Measurements from ENCODE around the gene PSME3. TPM values are rescaled to one million over a fixed set of nuclear protein-coding genes. Genes with fewer than 3 reads are reported as not detected.
A peak's percentile ranks its signal among the peaks of the same experiment; 100 is the strongest.

The PSME3 gene
- total and polyA plus RNA-seq, 9 of the 15 experiments (the other 6 are each of a cell fraction or from before 2014, with no cell fraction given) = 31.2 to 275 (median 141) TPM

- TF ChIP-seq, protein P1, sequence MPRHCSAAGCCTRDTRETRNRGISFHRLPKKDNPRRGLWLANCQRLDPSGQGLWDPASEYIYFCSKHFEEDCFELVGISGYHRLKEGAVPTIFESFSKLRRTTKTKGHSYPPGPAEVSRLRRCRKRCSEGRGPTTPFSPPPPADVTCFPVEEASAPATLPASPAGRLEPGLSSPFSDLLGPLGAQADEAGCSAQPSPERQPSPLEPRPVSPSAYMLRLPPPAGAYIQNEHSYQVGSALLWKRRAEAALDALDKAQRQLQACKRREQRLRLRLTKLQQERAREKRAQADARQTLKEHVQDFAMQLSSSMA (CRISPR knock-in tag; IDR thresholded peaks at IDR 0.05) = no peak
- TF ChIP-seq MXI1 (IDR thresholded peaks at IDR 0.05; ENCODE audit: low read depth, low read length) = peak; percentile 97
- no peak for TF ChIP-seq TCF3 (CRISPR knock-in tag; IDR thresholded peaks at IDR 0.05)
- no peak for TF ChIP-seq LCOR (CRISPR knock-in tag; IDR thresholded peaks at IDR 0.05)
- no peak for TF ChIP-seq HOXB6 (CRISPR knock-in tag; IDR thresholded peaks at IDR 0.05; ENCODE audit: borderline replicate concordance)
- TF ChIP-seq GABPA (tag; conservative IDR thresholded peaks at IDR 0.05; ENCODE audit: low read depth) = peak; percentile 97
- no peak for TF ChIP-seq ZNF695 (CRISPR knock-in tag; IDR thresholded peaks at IDR 0.05)
- TF ChIP-seq CBX5 (IDR thresholded peaks at IDR 0.05; ENCODE audit: borderline replicate concordance, low read depth) = no peak
- TF ChIP-seq BRF1 (IDR thresholded peaks at IDR 0.05; ENCODE audit: borderline replicate concordance, extremely low read depth, insufficient read length) = no peak
- peak; percentile 45; the same call in 1 of the 2 replicates for TF ChIP-seq RUNX1 (IDR thresholded peaks at IDR 0.05; ENCODE audit: low read depth)
- peak; percentile 61 for TF ChIP-seq ZKSCAN1 (IDR thresholded peaks at IDR 0.05; ENCODE audit: low read depth, low read length)
- no peak for TF ChIP-seq KAT2B (IDR thresholded peaks at IDR 0.05; ENCODE audit: low read depth, low read length)
- TF ChIP-seq, protein P2, sequence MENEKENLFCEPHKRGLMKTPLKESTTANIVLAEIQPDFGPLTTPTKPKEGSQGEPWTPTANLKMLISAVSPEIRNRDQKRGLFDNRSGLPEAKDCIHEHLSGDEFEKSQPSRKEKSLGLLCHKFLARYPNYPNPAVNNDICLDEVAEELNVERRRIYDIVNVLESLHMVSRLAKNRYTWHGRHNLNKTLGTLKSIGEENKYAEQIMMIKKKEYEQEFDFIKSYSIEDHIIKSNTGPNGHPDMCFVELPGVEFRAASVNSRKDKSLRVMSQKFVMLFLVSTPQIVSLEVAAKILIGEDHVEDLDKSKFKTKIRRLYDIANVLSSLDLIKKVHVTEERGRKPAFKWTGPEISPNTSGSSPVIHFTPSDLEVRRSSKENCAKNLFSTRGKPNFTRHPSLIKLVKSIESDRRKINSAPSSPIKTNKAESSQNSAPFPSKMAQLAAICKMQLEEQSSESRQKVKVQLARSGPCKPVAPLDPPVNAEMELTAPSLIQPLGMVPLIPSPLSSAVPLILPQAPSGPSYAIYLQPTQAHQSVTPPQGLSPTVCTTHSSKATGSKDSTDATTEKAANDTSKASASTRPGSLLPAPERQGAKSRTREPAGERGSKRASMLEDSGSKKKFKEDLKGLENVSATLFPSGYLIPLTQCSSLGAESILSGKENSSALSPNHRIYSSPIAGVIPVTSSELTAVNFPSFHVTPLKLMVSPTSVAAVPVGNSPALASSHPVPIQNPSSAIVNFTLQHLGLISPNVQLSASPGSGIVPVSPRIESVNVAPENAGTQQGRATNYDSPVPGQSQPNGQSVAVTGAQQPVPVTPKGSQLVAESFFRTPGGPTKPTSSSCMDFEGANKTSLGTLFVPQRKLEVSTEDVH (IDR thresholded peaks at IDR 0.05; ENCODE audit: low read depth, partially characterized antibody) = peak; percentile 93
- no peak for TF ChIP-seq ZNF12 (CRISPR knock-in tag; IDR thresholded peaks at IDR 0.05)
- no peak for TF ChIP-seq PPARD (CRISPR knock-in tag; IDR thresholded peaks at IDR 0.05)
- TF ChIP-seq CHCHD3 (CRISPR knock-in tag; IDR thresholded peaks at IDR 0.05) = no peak
- TF ChIP-seq CHD2 (IDR thresholded peaks at IDR 0.05; ENCODE audit: low read depth, low read length) = peak; percentile 38; the same call in 1 of the 2 replicates
- peak; percentile 99 for TF ChIP-seq MYC (IDR thresholded peaks at IDR 0.05; ENCODE audit: low read depth, low read length)
- TF ChIP-seq MYC (CRISPR knock-in tag; IDR thresholded peaks at IDR 0.05; ENCODE audit: borderline replicate concordance, low read depth) = peak; percentile 100
- peak; percentile 23; the same call in 1 of the 2 replicates for TF ChIP-seq FOXJ2 (tag; IDR thresholded peaks at IDR 0.05)
- no peak for TF ChIP-seq ZNF668 (CRISPR knock-in tag; IDR thresholded peaks at IDR 0.05)
- peak; percentile 98 for TF ChIP-seq CREM (IDR thresholded peaks at IDR 0.05; ENCODE audit: low read depth)
- TF ChIP-seq TAF9B (IDR thresholded peaks at IDR 0.05; ENCODE audit: partially characterized antibody) = peak; percentile 75
- TF ChIP-seq STAT5B (CRISPR knock-in tag; IDR thresholded peaks at IDR 0.05) = no peak
- no peak for TF ChIP-seq ZNF444 (CRISPR knock-in tag; IDR thresholded peaks at IDR 0.05)
- TF ChIP-seq POLR2AphosphoS5 (IDR thresholded peaks at IDR 0.05; ENCODE audit: control insufficient read depth, insufficient read depth, low read depth, low read length) = peak; percentile 77; the same call in 1 of the 2 replicates
These were observed at the start of gene PSME3 (continued) for GRCh38 chr17:42832934-42833766.

All from K562 (cell line).